SU-DHL-6 (cell line): ENCODE measurements around the gene ZNF530.

ENCODE experiments used
- H2AFZ ChIP-seq: fragments of 200-600 bp; sonication (generic); 2 replicates; pipeline ENCODE4 v1.6.1; 2014; ENCODE audit warnings: low read depth, mild to moderate bottlenecking, moderate library complexity, mixed read lengths, antibody characterized with exemption, low read length; ENCODE audit not compliant: severe bottlenecking
- H3F3A ChIP-seq: fragments of 200-600 bp; shearing (Covaris generic); 2 replicates; pipeline ENCODE4 v1.6.0; 2016; ENCODE audit warnings: antibody characterized with exemption, mild to moderate bottlenecking; ENCODE audit not compliant: insufficient read depth
- H3K27ac ChIP-seq: fragments of 200-600 bp; sonication (generic); 2 replicates; pipeline ENCODE4 v1.5.1; 2016; ENCODE audit warnings: low read depth, mild to moderate bottlenecking, low read length, moderate library complexity, mixed read lengths
- H3K27me3 ChIP-seq: fragments of 200-600 bp; sonication (generic), shearing (Covaris generic); 2 replicates; pipeline ENCODE4 v1.6.0; 2014; ENCODE audit warnings: mild to moderate bottlenecking, low read length
- H3K36me3 ChIP-seq: fragments of 200-600 bp; sonication (generic); 2 replicates; pipeline ENCODE4 v1.6.1; 2014; ENCODE audit warnings: mild to moderate bottlenecking, low read length, mixed read lengths
- H3K4me2 ChIP-seq: fragments of 300-600, 200-600 bp; shearing (Covaris generic), sonication (generic); 2 replicates; pipeline ENCODE4 v1.6.0; 2014; ENCODE audit warnings: low read length, low read depth, mild to moderate bottlenecking; ENCODE audit not compliant: poor library complexity, severe bottlenecking
- H3K4me3 ChIP-seq: fragments of 200-600 bp; sonication (generic); 2 replicates; pipeline ENCODE4 v1.5.1; 2014; ENCODE audit warnings: antibody characterized with exemption, low read length, mild to moderate bottlenecking, mixed read lengths; ENCODE audit not compliant: insufficient read depth, poor library complexity, severe bottlenecking
- H3K79me2 ChIP-seq: fragments of 200-600 bp; sonication (generic); 2 replicates; pipeline ENCODE4 v1.6.1; 2014; ENCODE audit warnings: mild to moderate bottlenecking, low read length, moderate library complexity; ENCODE audit not compliant: insufficient read depth
- H3K9ac ChIP-seq: fragments of 200-600 bp; sonication (generic); 2 replicates; pipeline ENCODE4 v1.7.0; 2014; ENCODE audit warnings: mild to moderate bottlenecking, low read length
- H3K9me2 ChIP-seq: fragments of 200-600 bp; sonication (generic); replicated peaks from 2 replicates; pipeline ENCODE4 v1.6.1; 2014; ENCODE audit warnings: low read length; ENCODE audit not compliant: insufficient read depth
- H3K9me3 ChIP-seq: fragments of 200-600 bp; sonication (generic); 2 replicates; pipeline ENCODE4 v1.6.1; 2014; ENCODE audit warnings: low read length, mixed read lengths; ENCODE audit not compliant: insufficient read depth
- H4K20me1 ChIP-seq: fragments of 200-600 bp; sonication (generic); 2 replicates; pipeline ENCODE4 v1.6.1; 2014; ENCODE audit warnings: low read depth, mild to moderate bottlenecking, antibody characterized with exemption, low read length, moderate library complexity, mixed read lengths
- EZH2phosphoT487 ChIP-seq: fragments of 200-600 bp; sonication (generic), shearing (Covaris generic); conservative IDR thresholded peaks from 2 replicates; pipeline ENCODE4 v1.6.1; 2018; ENCODE audit warnings: mild to moderate bottlenecking, antibody characterized with exemption, low read length, moderate library complexity, mixed read lengths
- TF ChIP-seq, protein P1 (sequence below): fragments of 200-600 bp; sonication (generic); IDR thresholded peaks from one replicate; pipeline ENCODE4 v1.5.1; 2017; ENCODE audit warnings: antibody characterized with exemption, mild to moderate bottlenecking, low read length, moderate library complexity; ENCODE audit not compliant: insufficient read depth, poor library complexity, severe bottlenecking

The ZNF530 gene

DNA sequence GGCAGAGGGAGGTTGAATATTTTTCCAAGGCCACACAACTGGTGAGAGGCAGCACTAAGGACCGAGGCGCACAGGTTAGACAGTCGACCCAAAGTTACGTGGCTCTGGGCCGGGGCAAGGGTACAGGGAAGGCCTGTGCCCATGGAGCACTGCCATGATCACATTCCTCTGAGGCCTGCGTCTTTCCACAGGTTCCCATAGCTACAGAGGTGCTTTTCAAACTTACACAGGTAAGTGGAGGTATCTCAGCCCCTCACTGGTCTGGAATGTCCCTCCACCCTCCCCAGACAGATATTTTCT, 34.1 kb downstream of the ZNF530 start:
- Histone ChIP-seq H3K4me3 (peak overlapping the region; percentile 81), H3K9me2 (no peaks in the 10 kb centered on the region), H3K4me2 (peak overlapping the region; percentile 55), H3F3A (no peaks in the 10 kb centered on the region), H3K9me3 (peaks cover 17% of the 10 kb centered on the region), H3K79me2 (no peaks in the 10 kb centered on the region), H4K20me1 (no peaks in the 10 kb centered on the region), H3K36me3 (peaks cover 37% of the 10 kb centered on the region), H2AFZ (no peak overlapping the region), H3K27ac (no peak overlapping the region), H3K27me3 (no peaks in the 10 kb centered on the region), H3K9ac (peak overlapping the region; percentile 71)
- TF ChIP-seq, protein P1, sequence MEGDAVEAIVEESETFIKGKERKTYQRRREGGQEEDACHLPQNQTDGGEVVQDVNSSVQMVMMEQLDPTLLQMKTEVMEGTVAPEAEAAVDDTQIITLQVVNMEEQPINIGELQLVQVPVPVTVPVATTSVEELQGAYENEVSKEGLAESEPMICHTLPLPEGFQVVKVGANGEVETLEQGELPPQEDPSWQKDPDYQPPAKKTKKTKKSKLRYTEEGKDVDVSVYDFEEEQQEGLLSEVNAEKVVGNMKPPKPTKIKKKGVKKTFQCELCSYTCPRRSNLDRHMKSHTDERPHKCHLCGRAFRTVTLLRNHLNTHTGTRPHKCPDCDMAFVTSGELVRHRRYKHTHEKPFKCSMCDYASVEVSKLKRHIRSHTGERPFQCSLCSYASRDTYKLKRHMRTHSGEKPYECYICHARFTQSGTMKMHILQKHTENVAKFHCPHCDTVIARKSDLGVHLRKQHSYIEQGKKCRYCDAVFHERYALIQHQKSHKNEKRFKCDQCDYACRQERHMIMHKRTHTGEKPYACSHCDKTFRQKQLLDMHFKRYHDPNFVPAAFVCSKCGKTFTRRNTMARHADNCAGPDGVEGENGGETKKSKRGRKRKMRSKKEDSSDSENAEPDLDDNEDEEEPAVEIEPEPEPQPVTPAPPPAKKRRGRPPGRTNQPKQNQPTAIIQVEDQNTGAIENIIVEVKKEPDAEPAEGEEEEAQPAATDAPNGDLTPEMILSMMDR: no peak
- TF ChIP-seq EZH2phosphoT487: no peak

DNA sequence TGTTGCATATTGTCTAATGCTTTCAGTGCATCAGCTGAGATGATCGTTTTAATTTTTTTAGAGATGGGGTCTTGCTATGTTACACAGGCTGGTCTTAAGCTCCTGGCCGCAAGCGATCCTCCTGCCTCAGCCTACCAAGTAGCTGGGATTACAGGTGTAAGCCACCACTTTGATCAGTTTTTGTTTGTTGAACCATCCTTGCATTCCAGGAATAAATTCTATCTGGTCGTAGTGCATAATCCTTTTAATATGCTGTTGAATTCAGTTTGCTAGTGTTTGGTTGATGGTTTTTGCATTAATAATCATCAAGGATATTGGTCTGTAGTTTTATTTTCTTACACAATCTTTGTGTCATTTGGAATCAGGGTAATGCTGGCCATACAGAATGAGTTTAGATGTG, 37.7 kb downstream of the ZNF530 start:
- no peak overlapping the region for H3K9ac ChIP-seq
- no peak for TF ChIP-seq EZH2phosphoT487
- TF ChIP-seq, protein P1: no peak
- H2AFZ ChIP-seq: no peak overlapping the region
- no peaks in the 10 kb centered on the region for H4K20me1 ChIP-seq
- H3K27ac ChIP-seq: no peak overlapping the region
- H3K36me3 ChIP-seq: peaks cover 66% of the 10 kb centered on the region
- H3K4me2 ChIP-seq: no peak overlapping the region
- no peaks in the 10 kb centered on the region for H3K9me2 ChIP-seq
- H3K9me3 ChIP-seq: peaks cover 28% of the 10 kb centered on the region
- H3K79me2 ChIP-seq: no peaks in the 10 kb centered on the region
- H3K27me3 ChIP-seq: no peaks in the 10 kb centered on the region
- no peak overlapping the region for H3K4me3 ChIP-seq
- H3F3A ChIP-seq: no peaks in the 10 kb centered on the region

DNA sequence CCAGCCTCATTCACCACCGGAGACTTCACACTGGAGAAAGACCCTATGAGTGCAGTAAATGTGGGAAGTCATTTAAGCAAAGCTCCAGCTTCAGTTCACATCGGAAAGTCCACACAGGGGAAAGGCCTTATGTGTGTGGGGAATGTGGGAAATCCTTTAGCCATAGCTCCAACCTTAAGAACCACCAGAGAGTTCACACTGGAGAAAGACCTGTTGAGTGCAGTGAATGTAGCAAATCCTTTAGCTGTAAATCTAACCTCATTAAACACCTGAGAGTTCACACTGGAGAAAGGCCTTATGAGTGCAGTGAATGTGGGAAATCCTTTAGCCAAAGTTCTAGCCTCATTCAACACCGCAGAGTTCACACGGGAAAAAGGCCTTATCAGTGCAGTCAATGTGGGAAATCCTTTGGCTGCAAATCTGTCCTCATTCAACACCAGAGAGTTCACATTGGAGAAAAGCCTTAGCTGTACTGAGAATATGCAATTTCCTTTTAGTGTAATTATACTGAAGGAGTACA, 42.1 kb downstream of the ZNF530 start:
- Histone ChIP-seq H3K9me2 (no peaks in the 10 kb centered on the region), H2AFZ (no peak overlapping the region), H3F3A (no peaks in the 10 kb centered on the region), H3K9ac (no peak overlapping the region), H3K9me3 (peaks cover 24% of the 10 kb centered on the region), H3K27ac (no peak overlapping the region), H3K79me2 (no peaks in the 10 kb centered on the region), H3K27me3 (no peaks in the 10 kb centered on the region), H4K20me1 (no peaks in the 10 kb centered on the region), H3K4me3 (no peak overlapping the region), H3K4me2 (no peak overlapping the region), H3K36me3 (peaks cover 46% of the 10 kb centered on the region)
- no peak for TF ChIP-seq EZH2phosphoT487
- TF ChIP-seq, protein P1: no peak
